ENCODE data around the gene KCNK15. TPM values are rescaled to one million over a fixed set of nuclear protein-coding genes. Genes with fewer than 3 reads are reported as not detected.

Gene KCNK15
- total RNA-seq, 4 donors from 2014 or later, result 0.13 to 2.5 (median 0.23) TPM; not detected in 1

DNA sequence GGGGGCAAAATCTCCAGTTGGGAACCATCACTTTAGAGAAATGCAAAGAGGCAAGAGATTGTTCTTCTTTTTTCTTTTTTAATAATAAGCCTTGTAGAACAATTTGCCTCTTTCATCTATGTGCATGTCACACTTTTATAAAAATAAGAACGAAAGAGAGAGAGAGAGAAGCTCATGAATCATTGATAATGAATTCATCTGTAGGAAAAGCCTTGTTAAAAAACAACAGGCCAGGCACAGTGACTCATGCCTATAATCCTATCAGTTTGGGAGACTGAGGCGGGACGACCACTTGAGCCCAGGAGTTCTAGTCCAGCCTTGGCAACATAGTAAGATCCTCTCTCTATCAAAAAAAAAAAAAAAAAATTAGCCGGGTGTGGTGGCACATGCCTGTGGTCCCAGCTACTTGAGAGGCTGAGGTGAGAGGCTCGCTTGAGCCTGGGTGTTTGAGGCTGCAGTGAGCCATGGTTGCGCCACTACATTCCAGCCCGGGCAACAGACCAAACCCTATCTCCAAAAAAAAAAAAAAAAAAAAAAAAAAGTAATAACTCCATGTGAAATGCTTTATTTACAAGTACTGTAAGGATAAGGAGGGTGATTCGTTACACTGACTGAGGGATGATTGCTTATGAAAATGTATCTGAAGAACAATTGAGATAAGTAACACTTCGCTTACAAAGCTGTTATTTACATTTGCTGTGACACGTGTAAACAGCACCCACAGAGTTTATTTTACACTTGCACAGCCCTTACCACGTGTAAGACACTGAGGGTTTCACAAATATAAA lies 24.5 kb upstream of the KCNK15 start:
- Histone ChIP-seq H3K4me3 (no peak overlapping the region), H3K27me3 (no peaks in the 10 kb centered on the region), H3K4me1 (peaks cover 32 to 61% (median 32%) of the 10 kb centered on the region in 3 donors), H3K9me3 (no peaks in the 10 kb centered on the region), H3K36me3 (no peaks in the 10 kb centered on the region), H3K27ac (peak overlapping the region; percentile 43 to 91 (median 80))
- DNase-seq, result no peak
- 19 to 29% methylated on average over 10 to 11 of the region's 11 CpGs for WGBS, 2 donors
- intact Hi-C loops (cut with DNase I), result no loop called here
- TF ChIP-seq POLR2A (IDR thresholded peaks at IDR 0.05) (no peak), CTCF (IDR thresholded peaks at IDR 0.05) (no peak)

GRCh38 chr20:44721785-44722054 lies 23.9 kb upstream of the KCNK15 start:
- Histone ChIP-seq H3K9me3 (no peaks in the 10 kb centered on the region), H3K4me1 (peaks cover 27 to 56% (median 28%) of the 10 kb centered on the region in 3 donors), H3K27ac (peak overlapping the region in 2 of 4 donors; percentile 70 to 85), H3K36me3 (no peaks in the 10 kb centered on the region), H3K4me3 (no peak overlapping the region), H3K27me3 (no peaks in the 10 kb centered on the region)
- intact Hi-C loops (cut with DNase I), result no loop called here
- DNase-seq, result no peak
- TF ChIP-seq CTCF (IDR thresholded peaks at IDR 0.05), result no peak
- TF ChIP-seq POLR2A (IDR thresholded peaks at IDR 0.05), result no peak
- 85 to 100% methylated on average over 1 of the region's 1 CpG for whole genome bisulfite sequencing, 2 donors

DNA sequence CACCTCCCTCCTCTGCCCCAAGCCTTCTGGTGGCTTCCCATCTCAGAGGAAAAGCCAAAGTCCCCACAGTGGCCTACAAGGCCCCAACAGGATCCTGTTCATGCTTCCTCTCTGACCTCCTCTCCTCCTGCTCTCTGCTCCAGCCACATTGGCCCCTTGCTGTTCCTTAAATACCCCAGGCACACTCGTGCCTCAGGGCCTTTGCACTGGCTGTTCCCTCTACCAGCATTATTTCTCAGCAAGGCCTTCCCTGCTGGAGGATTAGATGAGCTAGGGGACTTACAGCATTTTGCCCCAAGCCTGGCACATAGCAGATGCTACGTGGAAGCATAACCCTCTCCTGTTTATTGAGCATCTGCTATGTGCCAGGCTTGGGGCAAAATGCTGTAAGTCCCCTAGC lies 22.7 kb upstream of the KCNK15 start:
- DNase-seq, result no peak
- Histone ChIP-seq H3K36me3 (no peaks in the 10 kb centered on the region), H3K9me3 (no peaks in the 10 kb centered on the region), H3K27ac (peak overlapping the region in 2 of 4 donors; percentile 14 to 39), H3K4me3 (no peak overlapping the region), H3K4me1 (peaks cover 16 to 43% (median 18%) of the 10 kb centered on the region in 3 donors), H3K27me3 (no peaks in the 10 kb centered on the region)
- TF ChIP-seq CTCF (IDR thresholded peaks at IDR 0.05) (no peak), POLR2A (IDR thresholded peaks at IDR 0.05) (no peak)
- 80 to 96% methylated on average over 2 of the region's 2 CpGs for WGBS, 2 donors
- intact Hi-C loops (cut with DNase I), result no loop called here

DNA sequence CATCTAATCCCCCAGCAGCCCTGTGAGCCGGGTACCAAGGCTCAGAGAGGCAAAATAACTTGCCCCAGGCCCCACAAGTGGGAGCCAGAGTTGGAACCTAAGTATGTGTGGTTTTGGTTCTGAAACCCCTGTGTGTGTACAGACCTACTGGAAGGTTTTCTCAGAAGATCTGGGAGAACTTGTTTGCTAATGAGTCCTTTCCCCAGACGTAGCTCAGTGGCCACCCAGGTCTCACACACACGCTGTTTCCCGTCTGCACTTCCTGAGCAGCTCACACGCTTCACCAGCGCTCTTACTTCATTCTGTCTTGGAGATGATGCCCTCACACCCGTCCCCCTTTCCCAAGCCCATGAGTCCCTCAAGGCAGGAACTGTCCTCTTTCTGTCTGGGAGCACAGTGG lies 22.3 kb upstream of the KCNK15 start:
- DNase-seq, result no peak
- intact Hi-C loops (cut with DNase I), result no loop called here
- H3K4me3 ChIP-seq, result no peak overlapping the region
- H3K4me1 ChIP-seq, result peaks cover 12 to 42% (median 18%) of the 10 kb centered on the region in 3 donors
- TF ChIP-seq POLR2A (IDR thresholded peaks at IDR 0.05) (no peak), CTCF (IDR thresholded peaks at IDR 0.05) (no peak)
- WGBS, 2 donors, result 64 to 68% methylated on average over 6 of the region's 7 CpGs
- H3K36me3 ChIP-seq, result no peaks in the 10 kb centered on the region
- no peaks in the 10 kb centered on the region for H3K9me3 ChIP-seq
- H3K27me3 ChIP-seq, result no peaks in the 10 kb centered on the region
- peak overlapping the region in 2 of 4 donors; percentile 14 to 39 for H3K27ac ChIP-seq

GRCh38 chr20:44723798-44724362 lies 21.8 kb upstream of the KCNK15 start:
- no peak for DNase-seq

More at GRCh38 chr20:44723798-44724362, 21.8 kb upstream of the KCNK15 start:
- peaks cover 14 to 42% (median 21%) of the 10 kb centered on the region in 3 donors for H3K4me1 ChIP-seq
- TF ChIP-seq POLR2A (IDR thresholded peaks at IDR 0.05) (no peak), CTCF (IDR thresholded peaks at IDR 0.05) (no peak)
- WGBS, 2 donors, result 86 to 95% methylated on average over 6 to 9 of the region's 9 CpGs
- H3K36me3 ChIP-seq, result no peaks in the 10 kb centered on the region
- no peaks in the 10 kb centered on the region for H3K27me3 ChIP-seq
- H3K4me3 ChIP-seq, result no peak overlapping the region
- peak overlapping the region in 1 of 4 donors; percentile 14 for H3K27ac ChIP-seq
- intact Hi-C loops (cut with DNase I), result no loop called here
- no peaks in the 10 kb centered on the region for H3K9me3 ChIP-seq
